ENCODE results near the gene THRAP3. TPM values are rescaled to one million over a fixed set of nuclear protein-coding genes. Genes with fewer than 3 reads are reported as not detected.
A peak's percentile ranks its signal among the peaks of the same experiment; 100 is the strongest.
"Not testable (repeated sequence)": the region's sequence is repeated elsewhere in the genome, so short reads cannot be mapped to it uniquely, and the experiment has no call there.

The THRAP3 gene
- total RNA-seq, 1 experiment from 2014 or later: 76.3 TPM

GRCh38 chr1:36204347-36204909, 19.8 kb upstream of the THRAP3 start:
- peak; percentile 26 for DNase-seq (ENCODE audit: low read depth)

GRCh38 chr1:36206323-36206858, 17.9 kb upstream of the THRAP3 start:
- DNase-seq (ENCODE audit: low read depth): no peak

DNA sequence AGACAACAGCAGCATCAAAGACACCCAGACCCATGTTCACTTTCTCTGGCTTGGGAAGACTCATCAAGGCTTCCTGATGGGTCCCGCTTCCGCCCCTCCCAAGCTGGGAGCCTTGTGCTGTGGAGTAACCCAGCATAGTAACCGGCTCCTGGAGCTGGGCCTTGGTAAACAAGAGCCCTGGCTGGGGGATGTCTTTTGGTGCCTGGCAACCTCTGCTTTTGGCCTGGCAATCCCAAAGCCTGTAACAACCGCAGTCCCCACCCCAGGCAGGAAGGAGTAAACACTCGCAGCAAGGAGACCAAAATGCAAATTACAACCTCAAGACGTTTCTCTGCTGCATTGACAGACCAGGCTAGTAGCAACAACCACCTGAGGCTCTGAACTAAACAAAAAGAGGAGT, 16.9 kb upstream of the THRAP3 start:
- DNase-seq (ENCODE audit: low read depth): peak; percentile 68

DNA sequence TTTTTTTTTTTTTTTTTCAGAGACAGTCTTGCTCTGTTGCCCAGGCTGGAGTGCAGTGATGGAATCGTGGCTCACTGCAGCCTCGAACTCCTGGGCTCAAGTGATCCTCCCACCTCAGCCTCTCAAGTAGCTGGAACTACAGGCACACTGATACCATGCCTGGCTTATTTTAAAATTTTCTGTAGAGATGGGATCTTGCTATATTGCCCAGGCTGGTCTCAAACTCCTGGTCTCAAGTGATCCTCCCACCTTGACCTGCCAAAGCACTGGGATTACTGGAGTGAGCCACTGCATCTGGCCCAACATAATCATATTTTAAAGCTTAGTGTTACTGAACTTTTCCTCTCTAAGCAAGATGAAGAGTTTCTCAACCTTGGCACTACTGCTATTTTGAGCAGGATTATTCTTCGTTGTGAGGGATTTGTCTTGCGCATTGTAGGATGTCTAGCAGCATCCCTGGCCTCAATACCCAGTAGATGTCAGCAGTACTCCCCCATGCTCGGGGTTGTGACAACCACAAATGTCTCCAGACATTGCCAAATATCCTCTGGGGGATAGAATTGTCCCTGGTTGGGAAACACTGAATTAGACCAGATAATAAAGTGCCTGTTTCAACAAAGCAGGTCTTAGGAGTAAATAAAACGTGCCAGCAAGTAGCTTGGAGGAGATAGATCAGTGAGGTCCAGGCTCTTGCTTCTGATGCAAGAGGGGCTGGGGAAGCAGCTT, 15.1 kb upstream of the THRAP3 start:
- no peak for DNase-seq (ENCODE audit: low read depth)

DNA sequence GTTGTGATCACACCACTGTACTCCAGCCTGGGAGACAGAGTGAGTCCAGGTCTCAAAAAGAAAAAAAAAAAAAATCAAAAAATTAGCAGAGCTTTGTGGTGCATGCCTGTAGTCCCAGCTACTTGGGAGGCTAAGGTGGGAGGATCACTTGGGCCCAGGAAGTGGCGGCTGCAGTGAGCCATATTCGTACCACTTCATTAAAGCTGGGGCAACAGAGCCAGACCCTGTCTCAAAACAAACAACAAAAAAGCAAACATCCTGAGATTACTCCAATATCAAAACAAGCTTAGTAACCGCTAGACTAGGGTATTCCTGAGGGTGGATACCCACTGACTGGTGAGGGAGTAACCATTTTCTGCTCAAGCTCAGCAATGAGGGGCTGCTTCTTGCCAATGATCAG, 12.9 kb upstream of the THRAP3 start:
- DNase-seq (ENCODE audit: low read depth): no peak

GRCh38 chr1:36211841-36212240, 12.4 kb upstream of the THRAP3 start:
- no peak for DNase-seq (ENCODE audit: low read depth)

DNA sequence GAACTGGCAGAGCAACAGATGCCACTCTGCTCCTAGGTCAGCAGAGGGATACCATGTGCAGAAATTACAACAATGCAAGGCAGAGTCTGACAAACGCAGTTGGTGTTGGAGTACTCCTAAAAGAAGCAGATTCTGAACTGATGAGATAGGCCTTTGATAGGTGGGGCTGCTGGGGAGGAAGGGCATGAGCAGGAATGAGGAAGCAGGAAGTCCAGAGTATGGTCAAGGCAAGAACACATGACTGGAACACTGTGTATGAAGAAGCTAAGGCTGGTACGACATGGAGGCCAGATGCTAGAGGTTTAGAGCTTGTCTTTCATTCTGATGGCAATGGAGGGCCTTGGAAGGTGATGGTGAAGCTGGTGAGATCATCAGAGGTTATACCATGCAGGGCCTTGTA, 11.5 kb upstream of the THRAP3 start:
- DNase-seq (ENCODE audit: low read depth): no peak

DNA sequence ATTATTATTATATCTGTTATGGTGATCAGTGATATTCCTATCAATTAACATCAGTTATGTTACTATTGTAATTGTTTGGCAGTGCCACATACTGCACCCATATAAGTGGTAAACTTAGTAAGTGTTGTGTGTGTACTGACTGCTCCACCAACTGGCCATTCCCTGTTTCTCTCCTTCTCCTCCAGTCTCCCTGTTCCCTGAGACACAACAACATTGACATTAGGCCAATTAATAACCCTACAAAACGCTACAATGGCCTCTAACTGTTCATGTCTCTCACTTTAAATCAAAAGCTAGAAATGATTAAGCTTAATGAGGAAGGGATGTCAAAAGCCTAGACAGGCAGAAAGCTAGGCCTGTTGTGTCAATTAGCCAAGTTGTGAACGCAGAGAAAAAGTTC, 6.6 kb upstream of the THRAP3 start:
- no peak for DNase-seq (ENCODE audit: low read depth)

- not testable (repeated sequence) for DNase-seq (ENCODE audit: low read depth)
Measured at GRCh38 chr1:36221901-36222300, 2.3 kb upstream of the THRAP3 start.

- DNase-seq (ENCODE audit: low read depth): no peak
Measured at GRCh38 chr1:36222481-36223380, 1.5 kb upstream of the THRAP3 start.

DNA sequence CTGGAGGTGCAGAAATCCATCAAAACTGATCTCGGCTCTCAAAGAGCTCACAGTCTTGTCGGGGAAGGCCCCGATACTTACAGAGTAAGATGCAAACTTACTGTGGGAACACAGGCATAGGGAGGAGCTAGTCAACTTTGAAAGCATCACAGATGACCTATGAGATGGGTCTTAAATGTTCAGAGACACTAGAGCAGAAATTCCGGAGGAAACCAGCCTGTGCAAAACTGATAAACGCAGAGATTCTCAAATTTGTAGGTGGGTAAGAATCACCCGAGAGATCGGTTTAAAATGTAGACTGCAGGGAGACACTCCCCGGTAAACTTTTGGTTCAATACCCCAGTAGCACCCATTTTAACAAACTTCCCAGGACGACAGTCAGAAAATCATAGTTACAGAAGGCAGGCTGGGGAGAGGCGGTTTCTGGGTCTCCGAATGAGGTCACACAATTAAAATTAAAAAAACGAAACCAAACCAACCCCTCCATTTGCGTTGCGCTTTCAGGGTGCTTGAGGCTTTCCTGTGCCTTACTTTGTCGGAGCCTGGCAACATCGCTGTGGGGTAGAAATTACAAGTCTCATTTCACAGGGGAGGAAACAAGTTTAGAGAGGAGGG, 755 bp upstream of the THRAP3 start:
- peak; percentile 29 for DNase-seq (ENCODE audit: low read depth)

DNA sequence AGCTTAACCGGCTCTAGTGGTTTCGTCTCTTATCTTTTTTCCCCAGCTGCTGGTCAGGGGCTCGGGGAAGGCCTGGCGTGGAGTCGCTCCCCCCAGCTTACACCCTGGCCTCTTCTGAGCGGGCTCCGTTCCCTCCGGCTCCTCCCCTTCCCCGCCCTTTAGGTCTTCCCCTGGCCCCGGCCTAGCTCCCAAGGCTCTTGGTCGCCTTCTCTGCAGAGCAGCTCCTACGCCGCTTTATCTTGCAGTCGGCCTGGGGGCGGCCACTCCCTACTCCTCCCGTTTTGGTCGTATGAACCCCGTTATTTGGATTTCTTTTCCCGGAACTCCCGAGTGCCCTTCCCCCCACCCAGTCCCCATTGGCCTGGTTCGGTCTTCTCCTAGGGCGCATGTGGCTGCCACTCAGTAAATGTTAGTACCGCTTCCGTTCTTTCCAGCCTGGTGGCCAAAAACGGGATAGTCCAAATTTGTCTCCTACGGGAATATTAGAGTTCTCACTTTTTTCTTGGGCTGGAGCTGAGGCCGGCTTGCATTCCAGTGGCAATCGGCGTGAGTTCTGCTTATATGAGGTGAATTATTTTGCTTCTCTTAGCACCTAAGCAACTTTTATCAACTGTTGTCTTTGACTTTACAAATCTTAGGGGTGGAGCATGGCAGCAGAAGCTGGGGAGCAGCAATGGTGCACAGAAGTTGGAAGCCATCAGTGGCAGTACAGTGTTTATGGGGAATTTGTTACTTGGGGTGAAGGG, 467 bp downstream of the THRAP3 start:
- peak; percentile 81 for DNase-seq (ENCODE audit: low read depth)

GRCh38 chr1:36225283-36225899, 1.1 kb downstream of the THRAP3 start:
- no peak for DNase-seq (ENCODE audit: low read depth)

DNA sequence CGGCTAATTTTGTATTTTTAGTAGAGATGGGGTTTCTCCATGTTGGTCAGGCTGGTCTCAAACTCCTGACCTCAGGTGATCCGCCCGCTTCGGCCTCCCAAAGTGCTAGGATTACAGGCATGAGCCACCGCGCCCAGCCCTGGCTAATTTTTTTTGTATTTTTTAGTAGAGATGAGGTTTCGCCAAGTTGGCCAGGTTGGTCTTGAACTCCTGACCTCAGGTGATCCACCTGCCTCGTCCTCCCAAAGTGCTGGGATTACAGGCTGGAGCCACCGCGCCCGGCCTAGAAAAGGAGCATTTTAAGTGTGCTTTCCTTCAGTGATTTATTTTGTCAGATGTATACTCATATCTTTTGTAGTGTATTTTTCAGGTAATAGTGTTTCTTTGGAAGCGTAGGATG, 6.0 kb downstream of the THRAP3 start:
- not testable (repeated sequence) for DNase-seq (ENCODE audit: low read depth)

DNA sequence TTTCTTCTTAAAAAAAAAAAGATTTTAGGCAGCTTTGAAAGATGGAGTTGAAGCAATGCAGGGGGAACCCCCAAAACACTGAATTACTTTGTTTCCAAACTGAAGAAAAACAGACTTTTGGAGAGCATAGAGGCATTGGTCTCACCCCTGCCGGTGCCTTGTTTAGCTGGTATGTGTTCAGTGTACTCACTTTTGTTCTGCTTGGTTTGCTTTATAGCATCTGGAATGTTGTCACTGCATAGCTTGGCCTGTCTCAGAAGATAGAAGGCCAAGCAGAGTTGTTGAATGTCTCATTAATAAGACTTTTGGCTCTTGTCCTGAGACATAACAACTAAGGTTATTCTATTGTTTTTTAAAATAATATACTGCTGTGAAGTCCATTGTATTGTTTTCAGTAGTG, 6.9 kb downstream of the THRAP3 start:
- no peak for DNase-seq (ENCODE audit: low read depth)

DNA sequence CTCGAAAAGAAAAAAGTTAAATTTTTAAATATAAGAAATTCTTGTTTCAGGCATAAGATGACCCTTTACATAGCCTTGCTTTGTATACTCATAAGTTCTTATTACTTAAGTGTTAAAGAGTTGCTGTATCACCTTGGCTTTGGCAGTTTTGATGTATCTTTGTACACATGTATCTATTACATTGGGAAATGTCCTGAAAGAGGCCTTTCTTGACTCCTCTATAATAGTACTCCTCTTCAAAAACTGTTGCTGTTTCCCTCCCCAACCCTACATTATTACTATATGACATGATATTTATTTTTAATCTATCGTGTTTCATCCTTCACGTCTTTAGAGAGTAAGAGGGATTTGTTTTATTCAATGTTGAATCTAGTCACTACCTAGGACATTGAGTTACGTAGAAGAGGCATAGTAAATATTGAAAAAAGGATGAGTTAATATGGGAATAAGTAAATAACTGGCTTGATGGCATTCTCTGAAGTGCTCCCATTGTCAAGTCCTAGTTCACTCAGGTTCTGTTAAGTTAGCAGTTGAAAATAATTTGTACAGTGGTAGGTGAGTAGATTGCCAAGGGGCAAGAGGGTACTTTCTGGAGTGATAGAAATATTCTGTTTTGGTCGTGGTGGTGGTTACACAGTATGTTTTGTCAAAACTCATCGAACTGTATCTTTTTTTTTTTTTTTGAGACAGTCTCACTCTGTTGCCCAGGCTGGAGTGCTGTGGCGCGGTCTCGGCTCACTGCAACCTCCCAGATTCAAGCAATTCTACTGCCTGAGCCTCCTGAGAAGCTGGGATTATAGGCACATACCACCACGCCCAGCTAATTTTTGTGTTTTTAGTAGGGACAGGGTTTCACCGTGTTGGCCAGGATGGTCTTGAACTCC, 8.2 kb downstream of the THRAP3 start:
- no peak for DNase-seq (ENCODE audit: low read depth)

DNA sequence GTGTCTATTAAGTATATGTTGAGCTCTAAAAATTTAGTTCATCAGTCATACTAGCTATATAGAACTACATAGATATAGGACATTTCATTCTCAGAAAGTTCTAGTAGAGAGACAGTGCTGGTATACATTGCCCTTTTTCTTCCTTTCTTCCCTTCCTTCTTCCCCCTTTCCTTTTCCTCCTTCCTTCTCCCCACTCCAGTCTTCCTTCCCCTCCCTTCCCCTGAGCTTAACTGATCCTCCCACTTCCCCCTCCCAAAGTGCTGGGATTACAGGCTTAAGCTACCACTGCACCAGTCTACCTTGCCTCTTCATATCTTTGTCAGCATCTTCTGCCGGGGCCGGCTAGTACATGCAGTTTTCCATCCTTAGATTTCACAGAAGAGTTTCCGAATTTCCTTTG, 12.1 kb downstream of the THRAP3 start:
- DNase-seq (ENCODE audit: low read depth): no peak

DNA sequence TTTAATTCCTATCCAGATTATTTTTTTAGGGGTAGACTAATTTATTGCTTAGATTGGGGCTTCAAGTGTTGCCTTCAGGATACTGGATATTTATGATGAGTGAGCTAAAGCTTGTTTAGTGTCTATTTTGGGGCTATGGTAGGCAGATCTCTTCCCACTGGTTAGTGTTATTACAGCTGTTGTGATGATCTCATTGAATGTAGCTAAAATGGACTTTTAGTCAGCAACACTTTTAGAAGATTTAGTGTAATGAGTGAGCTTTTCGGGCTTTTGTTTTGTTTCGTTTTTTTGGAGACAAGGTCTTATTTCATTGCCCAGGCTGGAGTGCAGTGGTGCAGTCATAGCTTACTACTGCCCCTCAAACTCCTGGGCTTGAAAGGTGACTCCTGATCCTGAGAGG, 14.2 kb downstream of the THRAP3 start:
- no peak for DNase-seq (ENCODE audit: low read depth)

GRCh38 chr1:36239941-36240637, 15.8 kb downstream of the THRAP3 start:
- DNase-seq (ENCODE audit: low read depth): no peak

Data from Daoy (cell line).